Large intestine (tissue), 3 donors: ENCODE data around the gene USHBP1. TPM values are rescaled to one million over a fixed set of nuclear protein-coding genes. Genes with fewer than 3 reads are reported as not detected.
A peak's percentile ranks its signal among the peaks of the same experiment; 100 is the strongest.

Source experiments
- DNase-seq, 2 donors: peaks; one replicate each; pipeline versions ENCODE4 v3.0.0 to v3.0.0-alpha.2; 2013
- H3K27ac ChIP-seq: one replicate; pipeline ENCODE4 v1.5.1; 2013; ENCODE audit warnings: low read length
- H3K27me3 ChIP-seq: 2 replicates; pipeline ENCODE4 v1.6.1; 2013; ENCODE audit warnings: low read length; ENCODE audit not compliant: control insufficient read depth, insufficient read depth
- H3K36me3 ChIP-seq: 2 replicates; pipeline ENCODE4 v1.6.1; 2013; ENCODE audit warnings: low read length; ENCODE audit not compliant: control insufficient read depth, insufficient read depth
- H3K4me1 ChIP-seq: one replicate; pipeline ENCODE4 v1.6.1; 2013; ENCODE audit warnings: low read length; ENCODE audit not compliant: control insufficient read depth, insufficient read depth
- H3K4me3 ChIP-seq: one replicate; pipeline ENCODE4 v1.5.1; 2013; ENCODE audit warnings: low read length
- H3K9me3 ChIP-seq: one replicate; pipeline ENCODE4 v1.6.1; 2013; ENCODE audit warnings: mild to moderate bottlenecking, low read depth, low read length, moderate library complexity; ENCODE audit not compliant: control insufficient read depth
- WGBS: methylation state at CpG from one replicate; pipeline ENCODE4 v1.1.5; 2013; ENCODE audit warnings: low lambda C conversion rate; ENCODE audit not compliant: insufficient coverage; 5-methylcytosine and 5-hydroxymethylcytosine counted together
- polyA plus RNA-seq: library from polyadenylated mRNA; unstranded; fragments of 120-200 nt; gene quantifications from one replicate; pipeline ENCODE4 v1.2.1, GENCODE V29; 2013

USHBP1 gene
- polyA plus RNA-seq, 1 donor, result 3.1 TPM

DNA sequence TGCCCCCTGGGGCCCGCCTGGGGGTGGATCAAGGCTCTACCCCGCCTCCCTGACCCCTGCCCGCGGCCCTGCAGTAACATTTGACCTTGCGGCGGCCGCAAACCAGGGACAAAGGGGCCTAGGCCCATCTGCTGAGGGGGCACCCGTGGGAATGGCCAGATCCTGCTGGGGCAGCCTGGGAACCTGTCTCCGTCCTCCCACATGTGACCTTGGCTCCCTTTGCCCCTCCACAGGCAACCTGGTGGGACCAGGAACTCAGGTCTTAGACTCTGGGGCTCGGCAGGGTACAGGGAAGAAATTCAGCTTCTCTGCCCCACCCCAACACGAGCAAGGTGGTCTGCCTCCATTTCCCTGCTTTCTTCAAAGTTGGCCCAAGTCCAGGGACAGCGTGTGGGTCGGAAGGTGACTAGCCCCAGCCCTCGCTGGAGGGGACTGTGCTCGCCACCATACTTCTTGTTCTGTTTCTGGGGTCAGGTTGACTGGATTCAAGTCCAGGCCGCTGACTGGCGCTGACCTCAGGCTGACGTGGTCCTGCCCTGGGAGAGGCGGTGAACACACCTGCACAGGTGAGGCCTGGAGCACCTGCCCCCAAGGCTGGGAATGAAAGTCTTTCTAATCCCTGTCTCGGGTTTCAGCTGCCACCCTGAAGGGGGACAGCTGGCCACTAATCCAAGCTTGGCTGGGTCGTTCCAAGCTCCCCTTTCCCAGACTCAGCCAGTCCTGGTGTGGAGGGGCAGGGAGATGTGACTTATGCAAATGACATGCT lies 16.4 kb downstream of the USHBP1 start:
- DNase-seq, result peak in 1 of 2 donors; percentile 82
- peaks cover 31% of the 10 kb centered on the region for H3K4me1 ChIP-seq
- H3K27ac ChIP-seq, result peak overlapping the region; percentile 92
- no CpG with 5 or more reads among the region's 21 CpGs for whole genome bisulfite sequencing
- H3K27me3 ChIP-seq, result no peaks in the 10 kb centered on the region
- no peaks in the 10 kb centered on the region for H3K9me3 ChIP-seq
- no peaks in the 10 kb centered on the region for H3K36me3 ChIP-seq
- H3K4me3 ChIP-seq, result no peak overlapping the region

GRCh38 chr19:17246681-17247425 lies 17.7 kb downstream of the USHBP1 start:
- no peaks in the 10 kb centered on the region for H3K9me3 ChIP-seq
- H3K27ac ChIP-seq, result peak overlapping the region; percentile 92
- H3K4me1 ChIP-seq, result peaks cover 41% of the 10 kb centered on the region
- WGBS, result 17% methylated on average over 3 of the region's 21 CpGs
- no peak for DNase-seq
- H3K4me3 ChIP-seq, result peak overlapping the region; percentile 53
- no peaks in the 10 kb centered on the region for H3K27me3 ChIP-seq
- H3K36me3 ChIP-seq, result no peaks in the 10 kb centered on the region

GRCh38 chr19:17245535-17245984 lies 19.0 kb downstream of the USHBP1 start, which contains the start of gene NR2F6:
Gene NR2F6 (minus strand): TSS chr19:17245919. CDS start chr19:17245220, 699 bp downstream.
- peaks cover 52% of the 10 kb centered on the region for H3K4me1 ChIP-seq
- peaks cover 7% of the 10 kb centered on the region for H3K36me3 ChIP-seq
- H3K27ac ChIP-seq, result peak within 1 kb of the TSS; percentile 92
- no peaks in the 10 kb centered on the region for H3K9me3 ChIP-seq
- no peaks in the 10 kb centered on the region for H3K27me3 ChIP-seq
- WGBS, result no CpG with 5 or more reads among the region's 72 CpGs
- H3K4me3 ChIP-seq, result peak within 1 kb of the TSS; percentile 76
- DNase-seq, result peak in 1 of 2 donors; percentile 71

DNA sequence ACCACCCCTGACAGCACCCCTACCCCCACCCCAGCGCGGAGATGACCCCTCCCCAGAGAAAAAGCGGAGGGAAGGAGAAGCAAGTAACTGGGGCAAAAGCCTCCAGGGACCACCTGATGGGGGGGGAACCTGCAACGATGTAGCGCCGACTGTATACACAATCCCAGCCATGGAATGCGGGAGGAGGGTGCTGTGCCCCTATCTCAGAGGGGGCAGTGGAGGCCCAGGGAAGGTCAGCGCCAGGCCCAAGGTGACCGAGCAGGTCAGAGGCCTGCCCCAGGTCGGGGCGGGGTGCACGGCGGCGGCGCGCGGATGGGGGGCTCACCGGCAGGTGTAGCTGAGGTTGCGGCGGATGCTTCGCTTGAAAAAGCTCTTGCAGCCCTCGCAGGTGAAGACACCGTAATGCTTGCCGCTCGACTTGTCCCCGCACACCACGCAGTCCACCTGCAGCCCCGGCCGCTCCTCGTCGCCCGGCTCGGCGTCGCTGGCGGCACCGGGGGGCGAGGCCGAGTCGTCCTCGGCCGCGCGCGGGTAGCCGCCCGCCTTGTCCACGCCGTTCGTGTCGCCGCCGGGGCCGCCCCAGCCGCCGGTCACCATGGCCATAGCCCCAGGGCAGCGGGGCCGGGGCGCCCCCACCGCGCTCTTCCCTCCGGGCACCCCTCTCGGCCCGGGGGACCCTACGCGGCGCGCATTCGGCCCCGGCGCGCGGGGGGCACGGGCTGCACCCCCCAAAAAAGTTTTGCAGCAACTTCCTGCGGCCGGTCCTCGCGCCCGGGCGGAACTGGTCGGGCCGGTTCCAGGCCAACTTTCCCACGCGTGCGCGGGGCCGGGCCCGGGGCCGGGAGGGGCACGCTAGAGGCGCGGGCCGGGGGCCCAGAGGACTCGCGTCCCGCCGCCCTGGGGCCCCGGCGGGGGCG lies 19.7 kb downstream of the USHBP1 start:
- Histone ChIP-seq H3K4me1 (peaks cover 59% of the 10 kb centered on the region), H3K36me3 (peaks cover 11% of the 10 kb centered on the region), H3K9me3 (no peaks in the 10 kb centered on the region), H3K27ac (peak overlapping the region; percentile 81), H3K4me3 (peak overlapping the region; percentile 76), H3K27me3 (no peaks in the 10 kb centered on the region)
- no CpG with 5 or more reads among the region's 100 CpGs for WGBS
- DNase-seq, result peak in 1 of 2 donors; percentile 70

DNA sequence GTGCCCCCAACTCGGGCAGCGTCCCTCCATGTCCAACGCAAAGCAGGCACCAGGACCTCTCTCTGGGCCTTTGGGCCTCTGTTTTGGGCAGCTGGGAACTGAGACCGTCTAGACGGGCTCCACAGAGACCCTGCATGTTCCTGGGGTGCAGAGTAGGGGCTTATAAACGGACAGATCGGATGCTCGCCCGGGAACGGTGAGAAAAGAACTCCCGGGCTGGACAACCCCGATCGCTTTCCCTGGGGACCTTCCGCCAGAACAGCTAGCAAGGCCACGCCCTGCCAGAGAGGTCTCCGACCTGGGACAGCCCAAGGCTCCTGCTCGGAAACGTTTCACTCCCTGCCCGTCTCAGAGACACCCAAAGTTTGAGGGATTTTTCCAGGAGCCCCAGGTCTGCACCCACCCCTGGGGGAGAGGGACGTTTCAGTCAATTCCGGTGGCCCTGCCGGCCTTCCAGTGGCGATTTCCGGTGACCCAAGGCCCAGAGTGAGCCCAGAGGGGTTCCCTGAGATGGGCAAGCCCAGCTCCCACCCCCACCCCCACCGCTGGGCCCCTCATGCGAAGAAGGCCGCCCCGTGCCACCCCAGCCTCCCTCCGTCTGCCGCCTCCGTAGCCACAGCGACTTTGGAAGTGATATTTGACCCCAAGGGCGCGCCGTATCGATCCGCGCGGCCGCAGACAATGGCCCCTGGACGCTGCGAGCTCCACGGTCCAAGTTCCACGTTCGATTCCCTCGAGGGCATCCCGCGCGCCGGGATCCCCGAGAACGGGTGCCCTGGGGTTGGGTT lies 20.5 kb downstream of the USHBP1 start:
- H3K9me3 ChIP-seq, result no peaks in the 10 kb centered on the region

GRCh38 chr19:17243211-17243829 lies 21.2 kb downstream of the USHBP1 start:
- peak overlapping the region; percentile 76 for H3K4me3 ChIP-seq
- no CpG with 5 or more reads among the region's 8 CpGs for WGBS
- DNase-seq, result peak in 1 of 2 donors; percentile 81
- peaks cover 18% of the 10 kb centered on the region for H3K36me3 ChIP-seq
- H3K9me3 ChIP-seq, result no peaks in the 10 kb centered on the region
- no peaks in the 10 kb centered on the region for H3K27me3 ChIP-seq
- peaks cover 54% of the 10 kb centered on the region for H3K4me1 ChIP-seq
- peak overlapping the region; percentile 81 for H3K27ac ChIP-seq

More for the DNA sequence above, 20.5 kb downstream of the USHBP1 start:
- peak in 1 of 2 donors; percentile 65 for DNase-seq
- Histone ChIP-seq H3K4me3 (peak overlapping the region; percentile 76), H3K4me1 (peaks cover 60% of the 10 kb centered on the region), H3K27me3 (no peaks in the 10 kb centered on the region), H3K27ac (peak overlapping the region; percentile 81), H3K36me3 (peaks cover 13% of the 10 kb centered on the region)
- no CpG with 5 or more reads among the region's 52 CpGs for WGBS

DNA sequence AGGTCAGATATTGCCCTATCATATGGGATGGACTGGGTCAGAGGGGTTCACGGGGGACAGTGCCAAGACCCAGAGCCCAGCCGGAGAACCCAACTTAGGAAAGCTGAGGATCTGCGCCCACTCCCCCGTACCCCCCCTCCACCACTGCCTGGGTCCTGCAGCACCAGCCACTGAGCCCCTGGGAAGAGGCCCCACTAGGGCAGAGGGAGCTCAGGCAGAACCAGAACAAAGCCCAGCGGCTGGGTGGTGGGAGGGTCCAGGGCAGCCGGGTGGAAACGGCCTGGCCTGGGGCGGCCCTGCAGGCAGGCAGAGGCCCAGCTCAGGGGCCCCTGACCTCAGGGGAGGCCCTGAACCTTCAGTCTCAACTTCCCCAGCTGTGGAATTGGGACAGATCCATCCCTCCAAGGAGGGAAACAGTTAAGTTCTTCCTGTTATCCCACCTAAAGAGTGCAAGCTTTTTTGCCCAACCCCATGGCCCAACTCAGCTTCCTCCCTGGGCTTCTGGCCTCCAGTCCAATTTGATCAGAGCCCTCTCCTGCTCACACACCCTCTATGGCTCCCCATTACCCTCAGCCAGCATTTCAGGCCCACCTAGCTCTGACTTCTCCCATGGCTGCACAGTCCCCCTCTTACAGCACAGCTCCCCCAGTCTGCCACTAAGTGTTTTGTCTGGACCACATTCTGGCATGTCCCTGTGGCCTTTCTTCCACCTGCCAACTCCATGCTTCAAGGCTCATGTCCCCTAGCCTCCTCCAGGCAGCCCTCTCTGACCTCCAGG lies 21.9 kb downstream of the USHBP1 start:
- H3K4me3 ChIP-seq, result peak overlapping the region; percentile 76
- DNase-seq, result peak in 1 of 2 donors; percentile 18
- peaks cover 23% of the 10 kb centered on the region for H3K36me3 ChIP-seq
- peaks cover 47% of the 10 kb centered on the region for H3K4me1 ChIP-seq
- no peaks in the 10 kb centered on the region for H3K9me3 ChIP-seq
- WGBS, result no CpG with 5 or more reads among the region's 8 CpGs
- no peaks in the 10 kb centered on the region for H3K27me3 ChIP-seq
- peak overlapping the region; percentile 81 for H3K27ac ChIP-seq

GRCh38 chr19:17240826-17241399 lies 23.6 kb downstream of the USHBP1 start:
- Histone ChIP-seq H3K4me3 (peak overlapping the region; percentile 11), H3K27ac (peak overlapping the region; percentile 78), H3K4me1 (peaks cover 42% of the 10 kb centered on the region), H3K36me3 (peaks cover 27% of the 10 kb centered on the region), H3K27me3 (no peaks in the 10 kb centered on the region), H3K9me3 (no peaks in the 10 kb centered on the region)
- DNase-seq, result no peak
- WGBS, result no CpG with 5 or more reads among the region's 6 CpGs
